HAP-1 (cell line): ENCODE results near the gene ZNF414.

Experiments
- DNase-seq, 2 experiments: peaks; one replicate each; pipeline ENCODE4 v3.0.0-alpha.2; 2016 to 2020; ENCODE audit warnings: low spot score in 2 of 2
- H3K27me3 ChIP-seq: fragments of 250-450 bp; sonication (Bioruptor Pico); 2 replicates; pipeline ENCODE4 v1.5.1; 2020; ENCODE audit warnings: low read depth, mild to moderate bottlenecking, moderate library complexity
- H3K36me3 ChIP-seq: fragments of 250-450 bp; sonication (Bioruptor Pico); replicated peaks from 2 replicates; pipeline ENCODE4 v1.5.1; 2020; ENCODE audit warnings: mild to moderate bottlenecking
- H3K4me1 ChIP-seq: fragments of 250-450 bp; sonication (Bioruptor Pico); 2 replicates; pipeline ENCODE4 v1.5.1; 2020; ENCODE audit warnings: mild to moderate bottlenecking
- H3K4me3 ChIP-seq: fragments of 250-450 bp; sonication (Bioruptor Pico); 2 replicates; pipeline ENCODE4 v1.5.1; 2020; ENCODE audit warnings: mild to moderate bottlenecking, moderate library complexity
- H3K9me3 ChIP-seq: fragments of 250-450 bp; sonication (Bioruptor Pico); 2 replicates; pipeline ENCODE4 v1.5.1; 2020; ENCODE audit warnings: mild to moderate bottlenecking, moderate library complexity
- in situ Hi-C: fragments of 300-500 bp; cut with MboI; formaldehyde crosslinking; loops from 3 replicates; pipeline ENCODE4 v1.14.3; 2020; ENCODE audit warnings: low sequenced_read_pairs, inconsistent platforms, mixed read lengths

ZNF414 gene

GRCh38 chr19:8512115-8512967, 1.6 kb downstream of the ZNF414 start:
- Histone ChIP-seq H3K4me1 (peaks cover 13% of the 10 kb centered on the region), H3K9me3 (no peaks in the 10 kb centered on the region), H3K27me3 (no peaks in the 10 kb centered on the region), H3K4me3 (no peak overlapping the region), H3K36me3 (peaks cover 5% of the 10 kb centered on the region)
- in situ Hi-C loops: no loop called here
- DNase-seq: peak; percentile 21 to 64

DNA sequence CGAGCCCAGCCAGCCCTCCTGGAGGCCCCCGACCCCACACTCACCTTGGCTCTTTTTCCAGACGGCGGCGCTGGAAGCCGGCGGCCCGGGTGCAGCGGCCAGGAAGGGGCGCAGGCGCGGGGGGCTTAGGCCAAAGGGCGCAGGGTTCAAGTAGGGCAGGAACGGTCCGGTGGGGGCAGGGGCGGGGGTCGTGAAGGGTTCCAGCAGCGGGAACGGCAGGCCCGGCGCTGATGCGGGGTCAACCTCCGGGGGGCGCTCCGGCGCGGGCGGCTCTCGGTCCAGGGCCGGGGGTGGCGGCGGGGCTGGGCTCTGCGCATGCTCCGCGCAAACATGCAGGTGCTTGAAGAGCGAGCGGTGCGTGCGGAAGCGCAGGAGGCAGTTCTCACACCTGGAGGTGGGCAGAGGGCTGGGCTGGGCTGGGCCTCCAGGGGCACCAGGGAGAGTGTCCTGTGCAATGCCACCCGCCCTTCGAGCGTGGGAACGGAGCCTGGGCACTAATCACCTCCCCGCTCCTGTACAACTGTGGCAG, 2.3 kb downstream of the ZNF414 start:
- Histone ChIP-seq H3K4me3 (no peak overlapping the region), H3K36me3 (peaks cover 5% of the 10 kb centered on the region), H3K4me1 (peaks cover 13% of the 10 kb centered on the region), H3K9me3 (no peaks in the 10 kb centered on the region), H3K27me3 (no peaks in the 10 kb centered on the region)
- in situ Hi-C loops: no loop called here
- no peak for DNase-seq

- H3K9me3 ChIP-seq: no peaks in the 10 kb centered on the region
- no peaks in the 10 kb centered on the region for H3K27me3 ChIP-seq
- H3K4me3 ChIP-seq: no peak overlapping the region
- in situ Hi-C loops: no loop called here
- H3K36me3 ChIP-seq: peaks cover 5% of the 10 kb centered on the region
- H3K4me1 ChIP-seq: peaks cover 19% of the 10 kb centered on the region
- DNase-seq: no peak
Observed at GRCh38 chr19:8510589-8511115, 3.3 kb downstream of the ZNF414 start.

DNA sequence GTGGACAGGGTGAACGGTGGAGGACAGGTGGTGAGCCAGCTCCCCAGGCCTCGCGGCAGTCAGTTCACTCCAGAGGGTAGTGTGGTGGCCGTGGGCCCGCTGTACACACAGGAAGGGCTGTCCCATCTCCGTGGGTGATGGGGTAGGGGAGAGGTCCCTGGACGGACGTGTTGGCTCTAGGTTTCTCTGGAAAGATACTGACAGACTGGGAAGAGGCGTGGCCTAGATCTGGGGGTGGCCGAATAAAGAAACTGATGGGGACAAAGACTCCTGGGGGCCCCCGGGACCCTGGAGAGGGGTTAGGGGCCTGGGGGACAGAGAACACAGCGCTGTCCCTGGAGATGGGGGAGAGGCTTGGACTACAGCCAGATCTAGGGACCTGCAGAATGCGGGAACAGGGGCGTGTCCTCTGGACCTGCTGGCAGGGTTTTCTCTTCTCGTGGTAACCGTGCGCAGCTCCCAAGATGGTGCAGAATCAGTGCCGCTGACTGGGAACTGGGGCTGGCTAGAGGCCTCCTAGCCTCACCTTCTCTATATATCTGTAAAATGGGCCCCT, 7.5 kb downstream of the ZNF414 start:
- Histone ChIP-seq H3K9me3 (no peaks in the 10 kb centered on the region), H3K27me3 (no peaks in the 10 kb centered on the region), H3K4me3 (peak overlapping the region; percentile 46), H3K36me3 (peaks cover 5% of the 10 kb centered on the region; the same call in 1 of the 2 replicates), H3K4me1 (peaks cover 6% of the 10 kb centered on the region)
- in situ Hi-C loops: no loop called here
- DNase-seq: peak in 1 of 2 experiments; percentile 53

DNA sequence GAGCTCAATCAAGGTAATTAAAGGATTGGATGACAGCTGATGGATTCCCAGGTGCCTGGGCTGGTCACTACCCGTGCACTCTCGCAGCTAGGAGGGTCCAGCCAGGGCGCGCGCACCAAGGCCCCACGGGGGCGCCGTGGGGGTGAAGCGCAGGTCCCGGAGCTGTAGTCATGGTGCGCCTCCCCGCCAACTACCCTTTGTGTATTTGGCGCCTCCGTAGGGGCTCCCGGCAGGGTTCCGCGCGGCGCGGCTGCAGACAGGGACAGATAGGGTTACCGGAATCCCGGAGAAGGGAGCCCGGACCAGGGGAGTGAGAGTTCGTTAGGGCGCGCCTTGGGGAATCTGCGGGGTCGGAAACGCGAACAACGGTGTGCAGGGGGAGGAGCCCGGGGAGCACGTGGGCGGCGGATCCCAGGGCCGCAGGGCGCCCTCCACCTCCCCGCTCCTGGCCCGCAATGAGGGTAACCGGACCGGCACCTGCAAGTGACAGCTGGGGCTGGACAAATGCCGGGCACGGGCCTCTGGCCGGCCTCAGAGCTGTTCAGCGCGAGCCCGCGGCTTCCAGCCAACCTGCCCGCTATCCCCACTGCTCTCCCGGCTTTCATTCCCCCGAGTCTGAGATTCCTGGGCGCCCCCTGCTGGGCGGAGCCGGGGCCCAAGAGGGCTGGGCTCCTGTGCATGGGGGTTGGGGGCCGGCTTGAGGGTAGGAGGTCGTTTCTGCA, 8.1 kb downstream of the ZNF414 start:
- peak; percentile 67 to 92 for DNase-seq
- Histone ChIP-seq H3K36me3 (no peaks in the 10 kb centered on the region), H3K9me3 (no peaks in the 10 kb centered on the region), H3K27me3 (no peaks in the 10 kb centered on the region), H3K4me3 (peak overlapping the region; percentile 46), H3K4me1 (peaks cover 6% of the 10 kb centered on the region)
- in situ Hi-C loops: no loop called here

DNA sequence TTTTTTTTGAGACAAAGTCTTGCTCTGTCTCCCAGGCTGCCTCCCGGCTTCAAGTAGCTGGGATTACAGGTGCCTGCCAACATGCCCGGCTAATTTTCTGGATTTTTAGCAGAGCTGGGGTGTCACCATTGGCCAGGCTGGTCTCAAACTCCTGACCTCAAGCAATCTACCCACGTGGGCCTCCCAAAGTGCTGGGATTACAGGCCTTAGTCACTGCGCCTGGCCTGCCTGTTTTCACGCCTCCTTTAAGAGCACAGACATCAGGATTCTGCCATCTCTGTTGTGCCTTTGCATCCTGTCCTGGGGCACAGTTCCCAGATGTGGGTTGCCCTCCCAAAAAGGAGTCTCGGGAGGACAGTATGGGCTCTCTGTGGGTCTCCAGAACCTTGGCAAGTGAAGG, 9.0 kb downstream of the ZNF414 start:
- Histone ChIP-seq H3K27me3 (no peaks in the 10 kb centered on the region), H3K36me3 (no peaks in the 10 kb centered on the region), H3K4me1 (peaks cover 6% of the 10 kb centered on the region), H3K4me3 (no peak overlapping the region), H3K9me3 (no peaks in the 10 kb centered on the region)
- DNase-seq: no peak
- in situ Hi-C loops: no loop called here

GRCh38 chr19:8504171-8504570, 9.8 kb downstream of the ZNF414 start:
- H3K4me3 ChIP-seq: no peak overlapping the region
- peaks cover 6% of the 10 kb centered on the region for H3K4me1 ChIP-seq
- no peak for DNase-seq
- no peaks in the 10 kb centered on the region for H3K36me3 ChIP-seq
- in situ Hi-C loops: no loop called here
- no peaks in the 10 kb centered on the region for H3K27me3 ChIP-seq
- H3K9me3 ChIP-seq: no peaks in the 10 kb centered on the region

DNA sequence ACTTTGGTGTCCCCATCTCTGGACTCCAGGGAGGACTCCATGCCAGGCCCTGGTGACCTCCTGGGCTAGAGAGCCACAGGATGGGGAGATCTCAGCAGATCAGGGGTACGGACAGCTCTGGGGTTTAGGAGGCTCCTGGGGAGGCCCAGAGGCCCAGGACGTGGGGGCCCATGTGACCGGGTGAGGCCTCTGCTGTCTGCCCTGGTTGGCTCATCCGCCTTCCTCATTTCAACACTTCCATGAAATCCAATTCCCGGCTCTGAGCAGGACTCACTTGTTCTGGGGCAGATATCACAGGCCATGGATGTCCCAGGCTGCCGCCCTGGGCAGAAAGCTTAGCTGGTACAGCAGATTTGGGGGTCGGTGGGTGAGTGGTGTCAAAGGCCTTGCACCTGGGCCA, 10.5 kb downstream of the ZNF414 start:
- no peaks in the 10 kb centered on the region for H3K36me3 ChIP-seq
- no peaks in the 10 kb centered on the region for H3K9me3 ChIP-seq
- H3K4me3 ChIP-seq: no peak overlapping the region
- no peaks in the 10 kb centered on the region for H3K27me3 ChIP-seq
- peaks cover 6% of the 10 kb centered on the region for H3K4me1 ChIP-seq
- DNase-seq: no peak
- in situ Hi-C loops: no loop called here

DNA sequence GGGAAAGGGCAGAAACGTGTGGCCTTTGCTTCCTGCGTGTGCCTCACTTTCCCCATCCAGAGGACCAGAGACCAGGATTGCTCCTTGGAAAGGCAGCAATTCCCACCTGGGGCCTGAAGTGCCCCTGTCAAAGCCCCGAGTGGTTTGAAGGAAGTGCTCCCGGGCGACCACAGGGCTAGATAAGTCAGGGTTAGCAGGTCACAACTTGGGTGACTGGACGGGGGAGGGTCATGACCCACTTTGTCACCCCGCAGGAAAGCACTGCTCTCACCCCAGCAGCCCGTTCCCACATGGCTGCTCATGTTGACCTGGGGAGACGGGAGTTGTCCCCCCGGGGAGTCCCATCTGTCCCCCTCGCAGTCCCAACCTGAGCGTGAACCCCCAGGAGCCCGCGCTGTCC, 12.0 kb downstream of the ZNF414 start:
- Histone ChIP-seq H3K4me3 (no peak overlapping the region), H3K9me3 (no peaks in the 10 kb centered on the region), H3K4me1 (peaks cover 6% of the 10 kb centered on the region), H3K36me3 (no peaks in the 10 kb centered on the region), H3K27me3 (no peaks in the 10 kb centered on the region)
- in situ Hi-C loops: no loop called here
- no peak for DNase-seq

GRCh38 chr19:8501516-8501915, 12.5 kb downstream of the ZNF414 start:
- Histone ChIP-seq H3K4me3 (no peak overlapping the region), H3K4me1 (peaks cover 6% of the 10 kb centered on the region), H3K27me3 (no peaks in the 10 kb centered on the region), H3K9me3 (no peaks in the 10 kb centered on the region), H3K36me3 (no peaks in the 10 kb centered on the region)
- in situ Hi-C loops: no loop called here
- DNase-seq: no peak

GRCh38 chr19:8500158-8500557, 13.8 kb downstream of the ZNF414 start:
- Histone ChIP-seq H3K27me3 (no peaks in the 10 kb centered on the region), H3K9me3 (no peaks in the 10 kb centered on the region), H3K4me1 (no peaks in the 10 kb centered on the region), H3K36me3 (no peaks in the 10 kb centered on the region), H3K4me3 (no peak overlapping the region)
- DNase-seq: no peak
- in situ Hi-C loops: no loop called here

DNA sequence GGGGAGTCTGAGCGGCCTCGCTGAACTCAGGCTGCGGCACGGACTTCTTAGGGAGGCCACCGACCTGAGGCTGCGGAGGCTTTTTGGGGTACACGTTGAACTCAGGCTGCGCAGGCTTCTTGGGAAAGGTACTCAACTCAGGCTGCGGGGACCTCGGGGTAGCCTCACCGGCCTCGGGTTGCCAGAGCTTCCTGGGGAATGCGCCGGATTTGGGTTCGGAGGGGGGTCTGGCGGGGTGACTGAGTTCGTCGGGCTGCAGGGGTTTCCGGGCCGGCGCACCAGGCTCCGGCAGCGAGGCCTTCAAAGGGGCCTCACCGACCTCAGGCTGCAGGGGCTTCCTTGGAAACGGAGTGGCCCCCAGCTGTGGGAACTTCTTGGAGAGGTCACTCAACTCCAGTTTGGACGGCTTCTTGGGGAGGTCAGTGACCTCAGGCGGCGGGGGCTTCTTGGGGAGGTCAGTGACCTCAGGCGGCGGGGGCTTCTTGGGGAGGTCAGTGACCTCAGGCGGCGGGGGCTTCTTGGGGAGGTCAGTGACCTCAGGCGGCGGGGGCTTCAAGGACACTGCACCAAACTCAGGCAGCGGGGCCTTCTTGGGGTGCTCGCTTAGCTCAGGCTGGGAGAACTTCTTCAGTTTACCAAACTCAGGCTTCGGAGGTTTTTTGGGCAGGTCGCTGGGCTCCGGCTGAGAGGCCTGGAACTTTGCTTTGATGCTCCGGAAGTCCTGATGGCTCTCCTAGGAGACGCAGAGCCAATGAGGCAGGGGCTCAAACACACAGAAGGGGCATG, 14.7 kb downstream of the ZNF414 start:
- in situ Hi-C loops: no loop called here
- Histone ChIP-seq H3K36me3 (no peaks in the 10 kb centered on the region), H3K9me3 (no peaks in the 10 kb centered on the region), H3K4me3 (no peak overlapping the region), H3K27me3 (no peaks in the 10 kb centered on the region), H3K4me1 (no peaks in the 10 kb centered on the region)
- DNase-seq: no peak

DNA sequence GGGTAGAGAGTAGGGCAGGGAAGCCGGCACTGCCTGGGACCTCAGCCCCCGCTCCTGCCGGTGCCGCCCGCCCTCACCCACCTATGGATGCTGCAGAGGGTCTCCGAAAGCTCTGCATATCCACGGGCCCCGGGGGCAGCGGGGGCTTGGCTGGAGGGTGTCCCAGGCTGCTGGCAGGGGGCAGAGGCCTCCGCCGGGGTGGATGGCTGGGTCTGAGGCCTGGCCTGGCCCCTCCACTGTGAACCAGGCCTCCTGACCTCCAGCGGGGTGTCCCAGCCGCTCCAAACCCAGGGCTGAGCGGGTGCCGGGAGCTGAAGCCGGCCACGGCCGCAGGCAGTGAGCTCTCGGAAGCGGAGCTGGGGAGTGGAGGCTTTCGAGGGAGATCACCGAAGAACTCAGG, 15.7 kb downstream of the ZNF414 start:
- no peak overlapping the region for H3K4me3 ChIP-seq
- no peaks in the 10 kb centered on the region for H3K27me3 ChIP-seq
- no peaks in the 10 kb centered on the region for H3K9me3 ChIP-seq
- no peak for DNase-seq
- no peaks in the 10 kb centered on the region for H3K4me1 ChIP-seq
- no peaks in the 10 kb centered on the region for H3K36me3 ChIP-seq
- in situ Hi-C loops: no loop called here
